ENCODE data around the gene ALOXE3.

The ALOXE3 gene

GRCh38 chr17:8141741-8142140 is 23.4 kb upstream of the ALOXE3 start:
- DNase-seq: no peak

- no peak for DNase-seq
Observed at GRCh38 chr17:8141045-8141444, 22.7 kb upstream of the ALOXE3 start.

- DNase-seq: no peak
Observed at GRCh38 chr17:8140065-8141029, 22.0 kb upstream of the ALOXE3 start.

- peak; percentile 87 for DNase-seq
Observed at GRCh38 chr17:8138672-8139371, 20.5 kb upstream of the ALOXE3 start.

GRCh38 chr17:8138374-8138671 is 20.0 kb upstream of the ALOXE3 start:
- DNase-seq: no peak

GRCh38 chr17:8137645-8138373 is 19.5 kb upstream of the ALOXE3 start:
- DNase-seq: no peak

GRCh38 chr17:8133941-8134340 is 15.6 kb upstream of the ALOXE3 start:
- no peak for DNase-seq

- no peak for DNase-seq
Observed at GRCh38 chr17:8133399-8133798, 15.1 kb upstream of the ALOXE3 start.

- DNase-seq: no peak
Observed at GRCh38 chr17:8131844-8132441, 13.6 kb upstream of the ALOXE3 start.

- DNase-seq: no peak
Observed at GRCh38 chr17:8128125-8128784, 9.9 kb upstream of the ALOXE3 start.

- peak; percentile 13 to 23 for DNase-seq
Observed at GRCh38 chr17:8126491-8127066, 8.3 kb upstream of the ALOXE3 start.

GRCh38 chr17:8125947-8126490 is 7.7 kb upstream of the ALOXE3 start:
- DNase-seq: peak in 1 of 2 experiments; percentile 18

- DNase-seq: peak; percentile 50 to 56
Observed at GRCh38 chr17:8125154-8125946, 7.0 kb upstream of the ALOXE3 start.

- DNase-seq: no peak
Observed at GRCh38 chr17:8124350-8125153, 6.2 kb upstream of the ALOXE3 start.

GRCh38 chr17:8123695-8124349 is 5.5 kb upstream of the ALOXE3 start, which contains the start of gene HES7:
HES7 (minus strand) TSS chr17:8124106; CDS start chr17:8124084, 22 bp downstream.
- no peak for DNase-seq

- DNase-seq: no peak
Observed at GRCh38 chr17:8122924-8123694, 4.8 kb upstream of the ALOXE3 start.

- DNase-seq: no peak
Observed at GRCh38 chr17:8122422-8122923, 4.2 kb upstream of the ALOXE3 start.

GRCh38 chr17:8121681-8122421 is 3.5 kb upstream of the ALOXE3 start:
- DNase-seq: peak; percentile 30 to 61
